GM19025 (cell line): ENCODE data around the gene PTPN11.
"Not testable (repeated sequence)": the region's sequence is repeated elsewhere in the genome, so short reads cannot be mapped to it uniquely, and the experiment has no call there.

Experiments used
- ATAC-seq: cut with Tn5 transposase; IDR thresholded peaks from one replicate; pipeline ENCODE4 v1.9.1; 2021; ENCODE audit warnings: mild to moderate bottlenecking, low read depth, moderate library complexity; ENCODE audit not compliant: unreplicated experiment

PTPN11 gene

DNA sequence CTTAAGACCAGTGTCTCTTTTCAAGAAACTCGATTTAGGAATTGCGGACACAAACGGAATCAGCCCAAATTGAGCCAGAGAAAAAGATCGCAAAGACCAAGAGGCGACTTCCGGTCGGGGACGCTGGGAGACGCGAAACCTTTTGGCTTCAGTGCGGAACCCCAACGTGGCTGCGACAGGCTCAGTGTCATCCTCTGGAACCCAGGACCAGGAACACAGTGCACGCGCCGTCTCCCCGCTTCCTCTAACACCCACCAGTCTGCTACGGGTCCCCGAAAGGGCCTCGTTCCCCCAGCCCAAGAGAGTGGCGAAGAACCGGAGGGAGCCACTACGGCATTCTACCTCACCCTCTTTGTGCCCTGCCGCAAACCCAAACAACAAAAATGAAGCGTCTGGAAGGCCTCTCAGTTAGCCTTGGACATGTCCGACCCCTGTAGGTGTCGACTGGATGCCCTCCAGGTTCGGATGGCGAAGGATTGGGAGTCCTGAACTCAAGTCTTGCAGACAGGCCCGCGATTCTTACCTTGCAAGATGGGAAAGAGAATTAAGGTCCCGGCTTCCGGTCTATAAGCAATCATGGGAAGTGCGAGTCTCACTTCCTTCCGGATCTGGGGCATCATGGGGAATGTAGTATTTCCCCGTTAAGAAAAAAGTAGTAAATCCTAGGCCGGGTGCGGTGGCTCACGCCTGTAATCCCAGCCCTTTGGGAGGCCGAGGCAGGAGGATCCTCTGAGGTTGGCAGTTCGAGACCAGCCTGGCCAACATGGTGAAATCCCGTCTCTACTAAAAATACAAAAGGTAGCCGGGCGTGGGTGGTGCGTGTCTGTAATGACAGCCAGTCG, 9.5 kb upstream of the PTPN11 start, which contains the start of gene RPL6:
TSS of gene RPL6 (minus strand) at position 542 of the 842 bp plus-strand sequence. CDS start 949 bp downstream, outside the sequence.
- ATAC-seq, result peak; percentile 68

DNA sequence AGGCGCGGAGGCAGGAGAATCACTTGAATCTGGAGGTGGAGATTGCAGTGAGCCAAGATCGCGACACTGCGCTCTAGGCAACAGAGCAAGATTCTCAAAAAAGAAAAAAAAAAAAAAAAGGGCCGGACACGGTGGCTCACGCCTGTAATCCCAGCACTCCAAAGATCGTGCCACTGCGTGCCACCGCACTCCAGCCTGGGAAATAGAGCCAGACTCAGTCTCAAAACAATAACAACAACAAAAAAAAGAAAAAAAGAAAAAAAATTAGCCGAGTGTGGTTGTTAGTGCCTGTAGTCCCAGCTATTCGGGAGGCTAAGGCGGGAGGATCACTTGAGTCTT, 8.9 kb upstream of the PTPN11 start:
- no peak for ATAC-seq

DNA sequence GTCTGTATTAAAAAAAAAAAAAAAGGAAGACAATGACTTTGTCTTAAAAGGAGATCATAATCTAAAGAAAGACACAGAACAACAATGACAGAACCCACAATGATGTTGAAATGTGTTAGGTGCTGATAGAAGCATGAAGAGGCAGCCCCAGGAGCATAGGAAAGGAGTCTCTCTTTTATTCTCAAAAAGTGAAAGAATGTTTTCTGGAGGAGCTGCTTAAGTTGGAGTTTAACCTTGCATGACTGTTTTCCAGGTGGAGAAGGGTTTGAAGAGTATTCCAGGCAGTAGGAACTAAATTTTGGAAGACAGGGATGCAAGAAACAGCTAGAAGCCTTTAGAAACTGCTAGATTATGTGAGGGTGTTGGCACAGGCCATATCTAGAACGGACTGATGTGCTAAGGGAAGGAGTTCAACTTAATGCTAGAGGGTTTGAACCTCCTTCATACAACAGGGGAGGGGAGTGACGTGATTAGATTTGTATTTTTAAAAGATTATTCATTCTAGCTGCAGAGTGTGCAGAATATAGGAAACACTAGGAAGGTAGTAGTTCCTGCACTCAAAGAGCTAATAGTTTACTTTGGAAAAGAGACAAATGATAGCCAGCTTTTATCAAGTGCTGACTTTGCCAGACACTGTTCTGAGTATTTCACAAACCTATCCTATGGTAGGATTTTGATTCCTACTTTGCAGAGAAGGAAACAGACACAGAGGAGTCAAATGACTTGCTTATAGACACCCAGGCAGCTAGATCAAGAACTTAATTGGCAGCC, 4.7 kb upstream of the PTPN11 start:
- ATAC-seq, result no peak

DNA sequence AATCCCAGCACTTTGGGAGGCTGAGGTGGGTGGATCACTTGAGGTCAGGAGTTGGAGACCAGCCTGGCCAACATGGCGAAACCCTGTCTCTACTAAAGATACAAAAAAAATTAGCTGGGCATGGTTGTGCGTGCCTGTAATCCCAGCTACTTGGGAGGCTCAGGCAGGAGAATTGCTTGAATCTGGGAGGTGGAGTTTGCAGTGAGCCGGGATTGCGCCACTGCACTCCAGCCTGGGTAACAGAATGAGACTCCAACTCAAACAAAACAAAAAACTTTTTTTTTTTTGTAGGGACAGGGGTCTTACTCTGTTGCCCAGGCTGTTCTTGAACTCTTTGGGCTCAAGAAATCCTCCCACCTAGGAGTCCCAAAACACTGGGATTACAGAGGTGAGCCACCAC, 3.3 kb upstream of the PTPN11 start:
- not testable (repeated sequence) for ATAC-seq

DNA sequence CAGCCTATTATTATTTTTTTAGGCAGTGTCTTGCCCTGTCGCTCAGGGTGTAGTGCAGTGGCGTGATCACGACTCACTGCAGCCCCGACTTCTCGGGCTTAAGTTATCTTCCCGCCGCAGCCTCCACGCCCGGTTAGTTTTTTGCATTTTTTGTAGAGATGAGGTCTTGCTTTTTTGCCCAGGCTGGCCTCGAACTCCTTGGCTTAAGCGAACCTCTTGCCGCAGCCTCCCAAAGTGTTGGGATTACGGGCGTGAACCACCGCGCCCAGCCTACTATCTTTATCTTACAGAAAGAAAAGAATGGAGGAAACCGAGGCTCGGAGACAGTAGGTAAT, 507 bp upstream of the PTPN11 start:
- no peak for ATAC-seq

DNA sequence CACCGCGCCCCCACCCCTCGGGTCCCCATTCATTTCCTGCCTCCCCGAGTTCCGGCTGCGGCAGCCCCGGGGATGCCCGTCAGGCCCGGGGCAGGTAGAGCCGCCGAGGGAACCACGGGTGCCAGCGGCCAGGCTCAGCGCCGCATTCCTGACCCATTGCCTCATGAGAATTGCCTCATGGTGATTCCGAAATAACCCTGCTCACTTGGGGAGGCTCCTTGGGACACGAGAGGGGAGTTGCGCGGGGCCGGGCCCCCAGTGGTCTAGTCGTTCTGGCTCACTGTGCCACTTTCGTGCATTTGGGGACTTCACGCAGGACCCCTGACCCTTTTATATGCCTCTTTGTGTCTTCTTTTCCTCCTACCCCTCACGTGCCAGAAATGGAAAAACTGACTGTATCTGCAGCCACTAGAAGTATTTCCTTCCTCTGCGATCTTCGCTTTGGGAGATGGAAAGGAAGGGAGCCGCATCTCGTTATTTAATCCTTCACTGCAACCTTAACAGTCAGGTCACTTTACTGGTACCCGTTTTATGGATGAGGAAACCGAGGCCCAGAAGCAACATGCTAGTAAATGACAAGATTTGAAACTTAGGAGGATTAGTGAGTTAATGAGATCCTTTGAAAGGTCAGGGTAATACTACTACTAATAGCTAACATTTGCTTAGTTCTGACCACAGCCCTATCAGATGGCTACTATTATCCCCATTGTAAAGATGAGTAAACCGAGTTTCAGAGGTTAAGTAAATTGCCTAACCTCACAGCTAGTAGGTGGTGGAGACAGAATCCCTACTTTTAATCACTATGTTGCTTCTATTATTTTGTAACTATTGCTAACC, 768 bp downstream of the PTPN11 start:
- ATAC-seq, result no peak

DNA sequence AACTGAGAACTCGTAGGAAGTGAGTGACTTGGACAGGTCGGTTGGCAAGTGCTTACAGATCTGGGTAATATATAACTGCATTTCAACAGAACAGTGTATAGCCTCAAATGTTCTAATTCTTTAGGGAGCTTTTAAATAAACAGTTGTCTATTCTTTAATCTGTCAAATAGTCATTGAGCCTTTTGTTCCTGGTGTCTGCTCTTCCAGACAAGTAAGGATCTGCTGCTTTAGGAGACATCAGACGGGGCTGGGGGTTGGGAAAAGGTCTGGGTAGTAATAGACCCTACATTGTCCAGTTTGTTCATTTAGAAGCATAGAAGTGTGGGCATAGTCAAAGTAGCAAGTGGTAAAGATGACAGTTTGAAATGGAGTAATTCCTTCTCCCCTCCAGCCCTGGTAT, 2.0 kb downstream of the PTPN11 start:
- no peak for ATAC-seq

DNA sequence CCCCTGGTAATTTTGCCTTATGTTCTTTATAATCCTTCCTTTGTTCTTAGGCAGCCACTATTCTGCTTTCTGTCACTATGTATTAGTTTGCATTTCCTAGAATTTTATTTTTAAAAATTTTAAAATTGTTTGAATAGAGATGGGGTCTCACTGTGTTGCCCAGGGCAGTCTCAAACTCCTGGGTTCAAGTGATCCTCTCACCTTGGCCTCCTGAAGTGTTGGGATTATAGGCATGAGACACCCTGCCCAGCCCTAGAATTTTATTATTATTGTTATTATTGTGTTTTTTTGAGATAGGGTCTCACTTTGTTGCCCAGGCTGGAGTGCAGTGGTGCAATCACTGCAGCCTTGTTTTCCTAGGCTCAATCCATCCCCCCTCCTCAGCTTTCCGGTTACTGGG, 2.6 kb downstream of the PTPN11 start:
- no peak for ATAC-seq

DNA sequence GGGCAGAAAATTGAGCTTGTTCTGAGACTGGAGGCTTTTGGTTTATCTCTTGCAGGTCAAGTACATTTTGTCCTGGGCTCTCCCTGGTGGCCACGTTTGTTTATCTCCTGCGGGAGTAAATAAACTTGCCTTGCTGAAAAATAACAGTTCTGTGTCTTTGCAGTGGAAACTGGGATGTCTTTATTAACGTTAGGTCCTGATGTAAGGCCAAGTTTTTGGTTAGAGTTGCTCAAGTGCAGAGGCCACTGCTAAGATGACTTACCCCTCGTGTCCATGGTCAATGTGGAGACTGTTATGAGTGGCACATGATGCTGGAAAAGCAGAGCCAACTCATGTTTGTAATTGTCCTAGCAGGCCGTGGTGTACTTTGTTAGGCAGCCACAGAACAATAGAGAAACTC, 3.8 kb downstream of the PTPN11 start:
- no peak for ATAC-seq

DNA sequence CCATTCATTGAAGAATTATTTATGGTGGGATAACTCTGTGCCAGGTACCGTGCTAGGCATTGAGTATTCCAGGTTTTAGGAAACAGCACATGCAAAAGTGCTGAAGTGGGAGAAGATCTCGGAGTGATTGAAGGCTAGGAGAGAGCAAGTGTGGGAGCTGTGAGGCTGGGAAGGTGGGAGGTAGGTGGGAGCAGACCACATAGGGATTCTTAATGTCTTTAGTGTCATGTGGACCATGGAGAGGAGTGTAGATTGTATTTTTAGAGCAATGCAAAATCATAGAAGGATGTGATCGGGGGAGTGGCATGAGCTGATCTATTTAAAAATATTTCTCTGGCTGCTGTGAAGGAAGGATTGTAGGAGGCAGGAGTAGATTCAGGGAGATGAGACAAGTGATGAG, 5.4 kb downstream of the PTPN11 start:
- no peak for ATAC-seq

DNA sequence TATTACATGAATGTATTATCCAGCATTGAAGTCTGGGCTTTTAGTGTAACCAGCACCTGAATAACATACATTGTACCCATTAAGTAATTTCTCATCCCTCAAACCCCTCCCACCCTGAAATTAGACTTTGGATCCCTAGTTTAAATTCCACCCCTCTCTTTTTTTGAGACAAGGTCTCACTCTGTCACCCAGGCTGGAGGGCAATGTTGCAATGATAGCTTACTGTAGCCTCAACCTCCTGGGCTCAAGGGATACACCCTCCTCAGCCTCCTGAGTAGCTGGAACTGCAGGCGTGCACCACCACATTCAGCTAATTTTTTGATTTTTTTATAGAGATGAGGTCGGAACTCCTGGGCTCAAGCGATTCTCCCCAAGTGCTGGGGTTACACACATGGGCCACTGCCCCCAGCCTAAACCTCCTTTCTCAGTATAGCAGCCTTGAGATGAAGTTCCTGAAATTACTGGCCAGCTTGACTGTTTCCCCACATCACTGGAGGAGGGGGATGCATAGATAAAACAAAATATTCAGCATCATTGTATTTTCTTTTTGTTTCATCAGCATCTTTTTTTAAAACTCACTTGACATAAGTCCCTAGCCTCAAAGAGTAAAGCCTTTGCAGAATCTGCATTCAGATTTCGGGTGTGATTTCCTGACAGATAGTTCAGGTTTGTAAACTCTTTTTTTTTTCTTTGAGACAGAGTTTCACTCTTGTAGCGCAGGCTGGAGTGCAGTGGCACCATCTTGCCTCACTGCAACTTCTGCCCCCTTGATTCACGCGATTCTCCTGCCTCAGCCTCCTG, 7.0 kb downstream of the PTPN11 start:
- ATAC-seq, result no peak

DNA sequence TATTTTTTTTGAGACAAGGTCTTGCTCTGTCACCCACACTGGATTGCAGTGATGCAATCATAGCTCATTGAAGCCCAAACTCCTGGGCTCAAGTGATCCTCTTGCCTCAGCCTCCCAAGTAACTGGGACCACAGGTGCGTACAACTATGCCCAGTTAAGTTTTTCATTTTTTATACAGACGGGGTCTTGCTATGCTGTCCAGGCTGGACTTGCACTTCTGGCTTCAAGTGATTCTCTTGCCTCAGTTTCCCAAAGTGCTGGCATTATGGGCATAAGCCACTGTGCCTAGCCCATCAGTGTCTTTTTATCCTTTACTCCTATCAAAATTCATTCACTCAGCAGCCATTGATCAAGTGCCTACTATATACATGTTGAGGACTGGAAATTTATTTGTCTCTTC, 9.0 kb downstream of the PTPN11 start:
- ATAC-seq, result no peak

DNA sequence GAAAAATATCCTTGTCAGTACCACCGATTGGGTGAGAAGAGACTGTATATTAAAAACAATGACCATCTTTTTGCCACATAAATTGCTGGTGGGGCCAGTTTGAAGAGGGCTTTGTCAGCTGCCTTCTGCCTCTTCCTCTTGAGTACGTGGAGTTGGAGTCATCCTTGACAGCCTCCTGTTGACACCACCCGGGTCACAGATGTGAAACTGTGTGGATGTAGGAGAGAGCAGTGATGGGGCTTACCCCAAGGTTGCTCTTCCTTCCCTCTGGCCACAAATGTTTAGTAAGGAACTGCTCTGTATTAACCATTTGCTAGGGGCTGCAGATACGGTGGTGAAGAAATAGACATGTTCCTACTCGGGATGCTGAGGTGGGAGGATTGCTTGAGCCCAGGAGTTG, 12.2 kb downstream of the PTPN11 start:
- no peak for ATAC-seq

DNA sequence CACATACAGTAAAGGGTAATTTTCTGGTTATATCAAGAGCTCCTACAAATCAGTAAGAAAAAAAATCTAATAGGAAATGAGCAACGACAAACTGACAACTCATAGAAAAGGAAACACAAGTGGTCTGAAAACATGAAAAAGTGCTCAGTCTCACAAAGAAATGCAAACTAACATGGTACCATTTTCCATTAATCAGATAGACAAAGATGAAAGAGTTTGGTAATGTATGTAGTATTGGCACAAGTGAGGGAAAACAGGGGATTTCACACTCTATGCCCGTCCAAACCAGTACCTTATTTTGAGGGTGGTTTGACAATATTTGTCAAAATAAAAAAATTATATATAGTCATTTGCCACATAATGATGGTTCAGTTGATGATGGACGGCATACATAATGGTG, 13.2 kb downstream of the PTPN11 start:
- no peak for ATAC-seq

DNA sequence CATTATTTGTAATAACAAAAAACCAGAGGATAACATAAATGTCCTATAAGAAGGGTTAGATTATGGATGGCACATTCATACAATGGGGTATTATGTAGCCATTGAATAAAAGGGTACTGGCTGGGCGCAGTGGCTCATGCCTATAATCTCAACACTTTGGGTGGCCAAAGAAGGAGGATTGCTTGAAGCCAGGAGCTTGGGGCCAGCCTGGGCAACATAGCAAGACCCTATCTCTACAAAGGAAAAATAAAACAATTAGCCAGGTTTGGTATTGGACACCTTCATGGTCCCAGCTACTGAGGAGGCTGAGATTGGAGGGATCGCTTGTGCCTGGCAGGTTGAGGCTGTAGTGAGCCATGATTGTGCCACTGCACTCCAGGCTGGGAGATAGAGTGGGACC, 14.8 kb downstream of the PTPN11 start:
- no peak for ATAC-seq

DNA sequence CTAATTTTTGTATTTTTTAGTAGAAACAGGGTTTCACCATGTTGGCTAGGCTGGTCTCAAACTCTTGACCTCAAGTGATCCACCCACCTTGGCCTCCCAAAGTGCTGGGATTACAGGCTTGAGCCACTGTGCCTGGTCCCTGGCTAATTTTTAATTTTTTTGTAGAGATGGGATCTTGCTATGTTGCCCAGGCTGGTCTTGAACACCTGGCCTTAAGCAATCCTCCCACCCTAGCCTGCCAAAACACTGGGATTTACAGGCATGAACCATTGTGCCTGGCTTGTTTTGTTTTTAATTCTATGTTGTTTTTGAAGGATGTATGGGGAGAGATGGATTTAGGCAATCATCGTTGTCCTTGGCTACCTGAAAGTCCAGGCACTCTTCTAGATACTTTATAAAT, 19.9 kb downstream of the PTPN11 start:
- not testable (repeated sequence) for ATAC-seq

DNA sequence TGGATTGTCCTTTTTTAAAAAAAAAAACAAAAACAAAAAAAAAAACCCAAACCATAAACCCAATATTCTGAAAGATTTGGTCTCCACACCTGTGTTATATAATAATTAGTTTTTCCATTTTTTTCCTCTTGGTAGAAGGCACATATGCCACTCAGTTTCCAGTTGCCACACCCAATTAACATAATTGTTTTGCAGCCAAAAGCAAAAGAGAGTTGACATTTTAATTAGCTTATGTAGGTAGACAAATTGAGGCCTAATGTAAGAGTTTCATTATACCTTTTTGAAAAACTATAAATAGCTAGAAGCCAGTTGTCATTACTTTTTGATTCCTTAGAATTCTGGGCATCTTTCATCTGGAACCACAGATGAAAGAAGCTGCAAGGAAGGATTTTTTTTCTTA, 21.0 kb downstream of the PTPN11 start:
- ATAC-seq, result no peak

DNA sequence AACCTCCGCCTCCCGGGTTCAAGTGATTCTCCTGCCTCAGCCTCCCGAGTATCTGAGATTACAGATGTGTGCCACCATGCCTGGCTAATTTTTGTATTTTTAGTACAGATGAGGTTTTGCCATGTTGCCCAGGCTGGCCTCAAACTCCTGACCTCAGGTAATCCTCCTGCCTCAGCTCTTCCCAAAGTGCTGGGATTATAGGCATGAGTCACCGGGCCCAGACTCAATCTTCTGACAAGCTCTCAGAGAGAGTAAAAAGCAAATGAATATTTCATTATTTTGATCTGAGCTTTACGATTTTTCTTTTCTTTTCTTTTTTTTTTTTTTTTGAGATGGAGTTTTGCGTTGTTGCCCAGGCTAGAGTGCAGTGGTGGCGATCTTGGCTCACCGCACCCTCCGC, 21.9 kb downstream of the PTPN11 start:
- ATAC-seq, result not testable (repeated sequence)

DNA sequence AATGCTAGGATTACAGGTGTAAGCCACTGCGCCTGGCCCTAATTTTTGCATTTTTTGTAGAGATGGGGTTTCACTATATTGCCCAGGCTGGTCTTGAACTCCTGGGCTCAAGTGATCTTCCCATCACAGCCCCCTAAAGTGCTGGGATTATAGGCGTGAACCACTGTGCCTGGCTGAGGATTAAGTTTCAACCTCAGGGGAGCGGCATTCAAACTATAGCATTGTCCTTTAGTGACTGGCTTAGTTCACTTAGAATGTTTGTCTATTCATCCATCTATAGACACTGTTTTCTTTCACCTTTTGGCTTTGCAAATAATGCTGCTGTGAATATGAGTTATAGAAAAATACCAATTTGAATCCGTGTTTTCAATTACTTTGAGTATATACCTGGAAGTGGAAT, 25.2 kb downstream of the PTPN11 start:
- ATAC-seq, result no peak

DNA sequence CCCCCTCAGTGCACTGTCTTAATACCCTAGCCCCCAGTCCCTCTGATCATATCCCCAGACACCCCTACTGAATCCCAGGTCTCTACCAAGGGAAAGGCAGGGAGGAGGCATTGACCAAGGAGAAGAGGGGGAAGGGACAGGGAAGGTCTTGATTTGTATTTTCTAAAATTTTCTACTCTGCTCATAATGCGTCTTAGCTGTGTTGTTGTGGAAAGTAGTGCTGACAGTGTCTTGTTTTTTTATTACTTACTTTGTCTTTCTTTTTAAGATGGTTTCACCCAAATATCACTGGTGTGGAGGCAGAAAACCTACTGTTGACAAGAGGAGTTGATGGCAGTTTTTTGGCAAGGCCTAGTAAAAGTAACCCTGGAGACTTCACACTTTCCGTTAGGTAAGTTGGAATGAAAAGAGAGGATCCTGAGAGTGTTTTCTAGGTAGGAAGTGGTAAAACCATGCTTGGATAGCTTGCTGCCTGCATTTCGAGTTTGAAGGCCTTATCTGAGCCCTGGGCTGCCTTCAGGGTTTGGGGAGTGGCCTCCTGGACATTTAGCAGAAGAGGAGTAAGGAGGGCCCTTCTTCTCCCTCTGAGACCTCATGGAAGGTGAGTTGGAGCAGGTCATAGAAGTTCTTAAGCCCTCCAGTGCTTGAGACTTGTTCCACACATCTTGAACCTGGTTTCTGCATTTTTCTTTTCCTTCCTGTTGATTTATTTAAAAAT, 27.4 kb downstream of the PTPN11 start:
- no peak for ATAC-seq
